ENCODE measurements around the gene NBEA. TPM values are rescaled to one million over a fixed set of nuclear protein-coding genes. Genes with fewer than 3 reads are reported as not detected.

NBEA gene
- total RNA-seq, 1 donor: 4.0 TPM

- Histone ChIP-seq H2AFZ (ENCODE audit: low read length) (no peak overlapping the region), H3K9me3 (ENCODE audit: low read depth, low read length) (no peaks in the 10 kb centered on the region), H3K79me2 (ENCODE audit: insufficient read depth, low read length) (no peaks in the 10 kb centered on the region)
Measured at GRCh38 chr13:35597451-35597850, 655.4 kb downstream of the NBEA start.

GRCh38 chr13:35598233-35598632, 656.2 kb downstream of the NBEA start:
- Histone ChIP-seq H3K27ac (ENCODE audit: low read depth, low read length) (no peak overlapping the region), H3K27me3 (ENCODE audit: insufficient read depth, low read length) (no peaks in the 10 kb centered on the region), H3K36me3 (ENCODE audit: insufficient read depth, low read length) (no peaks in the 10 kb centered on the region), H3K4me2 (ENCODE audit: insufficient read depth, low read length) (no peak overlapping the region), H3K4me3 (ENCODE audit: insufficient read depth, low read length) (no peak overlapping the region), H3K79me2 (ENCODE audit: insufficient read depth, low read length) (no peaks in the 10 kb centered on the region), H3K9me3 (ENCODE audit: low read depth, low read length) (no peaks in the 10 kb centered on the region), H3K4me1 (ENCODE audit: insufficient read depth, low read length) (peaks cover 24% of the 10 kb centered on the region), H2AFZ (ENCODE audit: low read length) (peak overlapping the region; percentile 69), H4K20me1 (ENCODE audit: insufficient read depth, low read length) (no peaks in the 10 kb centered on the region)
- DNase-seq (ENCODE audit: insufficient read length, low spot score, missing footprints): no peak
- no peak for TF ChIP-seq CTCF (IDR thresholded peaks at IDR 0.05; ENCODE audit: extremely low read depth, low read depth, low read length)

More at GRCh38 chr13:35597451-35597850, 655.4 kb downstream of the NBEA start:
- H4K20me1 ChIP-seq (ENCODE audit: insufficient read depth, low read length): no peaks in the 10 kb centered on the region
- no peaks in the 10 kb centered on the region for H3K36me3 ChIP-seq (ENCODE audit: insufficient read depth, low read length)
- H3K27ac ChIP-seq (ENCODE audit: low read depth, low read length): no peak overlapping the region
- H3K4me2 ChIP-seq (ENCODE audit: insufficient read depth, low read length): no peak overlapping the region
- H3K27me3 ChIP-seq (ENCODE audit: insufficient read depth, low read length): no peaks in the 10 kb centered on the region
- no peak for TF ChIP-seq CTCF (IDR thresholded peaks at IDR 0.05; ENCODE audit: extremely low read depth, low read depth, low read length)
- no peak for DNase-seq (ENCODE audit: insufficient read length, low spot score, missing footprints)
- H3K4me3 ChIP-seq (ENCODE audit: insufficient read depth, low read length): no peak overlapping the region
- peaks cover 24% of the 10 kb centered on the region for H3K4me1 ChIP-seq (ENCODE audit: insufficient read depth, low read length)

- TF ChIP-seq CTCF (IDR thresholded peaks at IDR 0.05; ENCODE audit: extremely low read depth, low read depth, low read length): no peak
- peak overlapping the region; percentile 2 for H3K27ac ChIP-seq (ENCODE audit: low read depth, low read length)
- no peak overlapping the region for H3K4me2 ChIP-seq (ENCODE audit: insufficient read depth, low read length)
- H3K36me3 ChIP-seq (ENCODE audit: insufficient read depth, low read length): no peaks in the 10 kb centered on the region
- H3K4me1 ChIP-seq (ENCODE audit: insufficient read depth, low read length): peaks cover 24% of the 10 kb centered on the region
- no peaks in the 10 kb centered on the region for H3K27me3 ChIP-seq (ENCODE audit: insufficient read depth, low read length)
- no peak overlapping the region for H3K4me3 ChIP-seq (ENCODE audit: insufficient read depth, low read length)
- H4K20me1 ChIP-seq (ENCODE audit: insufficient read depth, low read length): no peaks in the 10 kb centered on the region
- H2AFZ ChIP-seq (ENCODE audit: low read length): peak overlapping the region; percentile 69
- H3K79me2 ChIP-seq (ENCODE audit: insufficient read depth, low read length): no peaks in the 10 kb centered on the region
- no peak for DNase-seq (ENCODE audit: insufficient read length, low spot score, missing footprints)
- no peaks in the 10 kb centered on the region for H3K9me3 ChIP-seq (ENCODE audit: low read depth, low read length)
Measured at GRCh38 chr13:35598790-35599369, 656.8 kb downstream of the NBEA start.

DNA sequence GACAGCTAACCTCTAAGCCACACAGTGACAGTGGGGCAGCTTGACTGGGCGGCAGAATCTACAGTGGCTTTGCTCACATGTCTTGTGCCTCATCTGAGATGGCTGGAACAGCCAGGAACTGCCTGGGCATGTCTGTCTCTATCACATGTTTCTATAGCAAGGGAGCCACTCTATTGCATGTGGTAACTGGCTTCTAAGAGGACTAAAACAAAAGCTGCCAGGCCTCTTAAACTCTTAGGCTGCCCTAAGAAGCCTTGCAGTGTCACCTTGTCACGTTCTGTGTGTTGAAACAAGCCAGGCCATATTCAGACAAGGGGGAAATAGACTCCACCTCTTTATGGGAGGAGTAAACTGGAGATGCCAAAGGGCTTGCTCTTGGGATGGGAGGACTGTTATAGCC, 657.3 kb downstream of the NBEA start:
- H3K36me3 ChIP-seq (ENCODE audit: insufficient read depth, low read length): no peaks in the 10 kb centered on the region
- no peak overlapping the region for H3K4me2 ChIP-seq (ENCODE audit: insufficient read depth, low read length)
- H3K9me3 ChIP-seq (ENCODE audit: low read depth, low read length): no peaks in the 10 kb centered on the region
- no peak overlapping the region for H3K4me3 ChIP-seq (ENCODE audit: insufficient read depth, low read length)
- no peak for DNase-seq (ENCODE audit: insufficient read length, low spot score, missing footprints)
- H3K27me3 ChIP-seq (ENCODE audit: insufficient read depth, low read length): no peaks in the 10 kb centered on the region
- peak overlapping the region; percentile 69 for H2AFZ ChIP-seq (ENCODE audit: low read length)
- H3K79me2 ChIP-seq (ENCODE audit: insufficient read depth, low read length): no peaks in the 10 kb centered on the region
- H4K20me1 ChIP-seq (ENCODE audit: insufficient read depth, low read length): no peaks in the 10 kb centered on the region
- H3K4me1 ChIP-seq (ENCODE audit: insufficient read depth, low read length): peaks cover 24% of the 10 kb centered on the region
- peak overlapping the region; percentile 2 for H3K27ac ChIP-seq (ENCODE audit: low read depth, low read length)
- TF ChIP-seq CTCF (IDR thresholded peaks at IDR 0.05; ENCODE audit: extremely low read depth, low read depth, low read length): no peak
